HG02798 (cell line): ENCODE measurements around the gene HOXD3.

Source experiments
- ATAC-seq: cut with Tn5 transposase; IDR thresholded peaks from one replicate; pipeline ENCODE4 v1.9.1; 2021; ENCODE audit warnings: mild to moderate bottlenecking; ENCODE audit not compliant: unreplicated experiment, poor library complexity

Gene HOXD3

DNA sequence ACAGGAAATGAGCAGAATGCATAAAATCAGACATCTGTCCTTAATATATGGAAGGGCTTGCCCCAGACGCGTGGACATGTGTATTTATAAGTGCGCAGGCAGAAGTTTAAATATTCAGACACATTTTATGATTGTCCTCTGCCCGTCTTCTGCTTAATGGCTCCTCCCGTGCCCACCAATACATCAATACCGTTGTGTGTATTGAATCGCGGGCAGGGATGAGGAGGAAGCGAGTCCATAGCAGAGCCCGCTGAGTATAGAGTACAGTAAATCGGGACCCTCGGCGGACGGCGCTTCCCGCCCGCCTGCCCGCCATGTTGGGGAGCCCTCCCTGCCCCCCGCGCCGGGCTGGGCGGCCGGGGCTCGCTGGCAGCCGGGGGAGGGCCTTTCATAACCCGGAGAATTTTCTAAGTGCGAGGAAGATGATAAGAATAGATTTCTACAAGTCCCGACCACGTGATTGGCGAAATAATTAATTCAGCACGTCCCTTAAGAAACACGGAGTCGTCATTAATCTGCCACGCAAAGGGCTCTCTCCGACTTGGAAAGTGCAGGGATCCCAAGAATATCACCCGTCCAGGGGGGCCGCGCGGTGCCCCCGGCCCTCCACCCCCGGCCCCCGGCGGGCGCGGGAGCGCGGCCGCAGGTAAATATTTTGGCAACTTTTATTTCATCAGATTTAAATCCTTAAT, at the start of gene HOXD3:
Gene HOXD3 (plus strand): TSS at position 501 of the 692 bp plus-strand sequence. CDS start 11,808 bp downstream, outside the sequence.
- no peak for ATAC-seq

DNA sequence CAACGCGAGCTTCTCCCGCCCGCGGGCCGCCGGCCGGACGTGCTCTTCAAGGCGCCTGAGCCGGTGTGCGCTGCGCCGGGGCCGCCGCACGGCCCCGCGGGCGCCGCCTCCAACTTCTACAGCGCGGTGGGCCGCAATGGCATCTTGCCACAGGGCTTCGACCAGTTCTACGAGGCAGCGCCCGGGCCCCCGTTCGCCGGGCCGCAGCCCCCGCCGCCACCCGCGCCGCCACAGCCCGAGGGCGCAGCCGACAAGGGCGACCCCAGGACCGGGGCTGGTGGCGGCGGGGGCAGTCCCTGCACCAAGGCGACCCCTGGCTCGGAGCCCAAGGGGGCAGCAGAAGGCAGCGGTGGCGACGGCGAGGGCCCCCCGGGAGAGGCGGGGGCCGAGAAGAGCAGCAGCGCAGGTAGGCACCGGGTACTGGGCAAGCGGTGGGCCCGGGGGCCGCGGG, 49.4 kb upstream of the HOXD3 start:
- no peak for ATAC-seq

DNA sequence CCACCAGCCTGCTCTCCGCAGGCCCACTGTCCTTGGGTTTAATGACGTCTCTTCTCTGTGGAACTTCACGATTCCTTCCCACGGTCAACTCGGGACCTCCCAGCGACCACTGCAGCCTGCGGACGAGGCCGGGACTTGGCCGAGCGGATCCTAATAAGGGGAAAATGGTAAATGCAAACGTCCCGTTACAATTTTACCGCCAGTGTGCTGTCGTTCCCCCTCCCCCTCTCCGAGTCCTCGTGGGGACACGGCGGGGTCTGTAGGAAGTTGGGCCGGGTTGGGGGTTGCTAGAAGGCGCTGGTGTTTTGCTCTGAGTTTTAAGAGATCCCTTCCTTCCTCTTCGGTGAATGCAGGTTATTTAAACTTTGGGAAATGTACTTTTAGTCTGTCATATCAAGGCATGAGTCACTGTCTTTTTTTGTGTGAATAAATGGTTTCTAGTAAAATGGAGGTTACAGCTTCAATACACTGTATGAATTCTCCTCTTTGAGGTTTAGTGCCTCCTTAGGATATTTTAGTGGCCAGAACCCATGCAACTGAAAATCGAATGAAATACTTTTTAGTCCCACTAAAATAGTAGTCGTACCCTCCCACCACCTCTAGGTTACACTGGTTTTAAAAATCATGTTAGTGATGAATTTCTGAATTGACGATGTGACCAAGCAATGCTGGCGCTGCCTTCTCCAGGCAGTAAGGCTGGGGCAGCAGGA, 47.8 kb upstream of the HOXD3 start:
- no peak for ATAC-seq

DNA sequence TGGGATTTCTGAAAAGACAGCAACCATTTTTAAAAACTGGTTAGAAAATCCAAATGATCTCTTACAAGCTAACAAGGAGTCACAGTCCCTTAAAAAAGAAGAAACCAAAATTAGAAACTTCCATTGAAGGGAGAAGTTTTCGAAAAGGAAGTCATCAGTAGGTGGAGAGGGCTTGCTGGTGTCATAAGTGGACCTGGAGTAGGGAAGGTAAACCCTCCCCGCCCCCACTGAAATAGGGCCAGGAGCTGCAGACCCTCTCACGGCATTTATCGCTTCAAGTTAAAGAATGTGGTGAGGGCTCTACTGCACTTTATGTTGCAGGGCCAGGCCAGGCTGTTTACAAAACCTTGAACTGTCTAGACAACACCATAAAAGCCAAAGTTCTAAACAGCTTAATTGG, 47.2 kb upstream of the HOXD3 start:
- no peak for ATAC-seq

DNA sequence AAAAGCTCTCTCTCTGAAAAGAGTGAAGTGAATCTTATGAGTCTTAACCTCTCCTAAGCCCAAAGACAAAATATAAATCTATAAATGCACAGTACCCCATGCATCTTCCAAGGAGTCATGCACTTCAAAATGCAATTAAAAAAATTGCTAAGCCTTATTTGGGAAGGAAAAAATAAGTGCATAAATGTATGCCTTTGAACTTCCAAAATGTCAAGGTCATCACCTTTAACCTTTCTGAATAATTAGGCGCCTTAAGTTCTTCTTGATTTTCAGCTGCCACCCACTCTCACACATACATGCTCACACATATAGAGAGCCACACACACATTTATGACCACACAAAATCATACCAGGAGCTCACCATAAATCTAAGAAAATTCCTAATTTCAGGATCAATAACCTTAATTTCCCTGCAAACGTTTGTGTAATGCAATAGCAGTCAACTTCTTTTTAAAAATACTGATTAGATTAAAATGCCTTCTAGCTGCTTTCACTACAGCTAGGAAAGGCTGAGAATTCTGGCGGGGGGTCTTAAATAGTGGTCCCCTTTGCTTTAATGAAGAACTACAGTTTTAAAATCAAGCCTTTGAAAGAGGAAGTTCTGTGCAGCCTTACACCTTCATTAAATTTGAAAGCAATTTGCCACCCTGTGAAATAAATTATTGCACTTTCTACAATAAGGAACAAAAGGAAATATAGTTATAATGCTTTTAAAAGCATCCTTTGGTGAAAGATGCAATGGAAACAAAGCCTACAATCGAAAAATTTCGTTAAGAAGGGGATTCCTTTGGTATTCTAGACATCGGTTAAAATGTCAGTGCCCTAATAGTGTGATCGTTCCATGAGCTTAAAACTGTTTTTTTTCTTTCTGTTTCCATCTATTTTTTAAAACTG, 46.4 kb upstream of the HOXD3 start:
- no peak for ATAC-seq

DNA sequence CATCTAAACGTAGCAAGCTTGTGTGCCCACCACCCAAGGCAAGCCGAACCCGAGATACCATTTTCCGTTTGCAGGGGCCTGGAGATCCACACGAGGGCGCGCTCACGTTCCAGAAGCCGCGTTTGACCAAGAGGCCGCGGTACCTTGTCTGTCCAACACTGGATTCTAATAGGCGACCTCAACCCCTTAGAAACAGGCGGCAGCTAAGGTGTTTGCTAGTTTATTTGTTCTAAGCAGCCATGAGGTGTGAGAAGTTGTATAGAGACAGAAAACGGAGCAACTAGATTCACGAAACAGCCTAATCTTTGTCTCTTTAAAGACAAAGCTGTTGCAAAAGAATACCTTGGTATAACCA, 45.8 kb upstream of the HOXD3 start:
- no peak for ATAC-seq

DNA sequence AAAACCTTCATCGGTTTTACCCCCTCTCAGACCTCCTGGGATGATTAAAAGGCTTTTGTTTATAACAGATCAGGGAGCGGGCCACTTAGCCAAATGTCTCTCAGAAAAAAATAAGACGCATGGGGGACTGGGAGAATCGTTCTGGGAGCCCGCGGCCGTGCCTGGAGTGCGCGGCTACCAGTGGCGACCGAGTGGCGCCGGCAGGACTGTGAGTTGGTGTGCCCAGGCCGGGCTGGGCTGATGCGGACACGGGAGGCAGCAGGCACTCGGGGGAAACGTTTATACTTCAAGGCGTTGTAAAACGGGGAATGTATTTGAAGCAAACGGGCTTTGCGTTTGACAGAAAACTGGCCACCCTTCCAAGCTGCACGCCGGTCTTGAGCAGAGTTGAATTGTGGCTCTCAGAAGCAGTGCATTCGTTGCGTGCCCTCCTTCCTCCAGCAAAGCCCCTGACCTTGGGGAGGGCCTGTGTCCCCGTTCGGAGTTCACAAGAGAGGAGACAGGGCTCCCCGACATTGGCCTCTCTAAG, 45.2 kb upstream of the HOXD3 start:
- no peak for ATAC-seq

DNA sequence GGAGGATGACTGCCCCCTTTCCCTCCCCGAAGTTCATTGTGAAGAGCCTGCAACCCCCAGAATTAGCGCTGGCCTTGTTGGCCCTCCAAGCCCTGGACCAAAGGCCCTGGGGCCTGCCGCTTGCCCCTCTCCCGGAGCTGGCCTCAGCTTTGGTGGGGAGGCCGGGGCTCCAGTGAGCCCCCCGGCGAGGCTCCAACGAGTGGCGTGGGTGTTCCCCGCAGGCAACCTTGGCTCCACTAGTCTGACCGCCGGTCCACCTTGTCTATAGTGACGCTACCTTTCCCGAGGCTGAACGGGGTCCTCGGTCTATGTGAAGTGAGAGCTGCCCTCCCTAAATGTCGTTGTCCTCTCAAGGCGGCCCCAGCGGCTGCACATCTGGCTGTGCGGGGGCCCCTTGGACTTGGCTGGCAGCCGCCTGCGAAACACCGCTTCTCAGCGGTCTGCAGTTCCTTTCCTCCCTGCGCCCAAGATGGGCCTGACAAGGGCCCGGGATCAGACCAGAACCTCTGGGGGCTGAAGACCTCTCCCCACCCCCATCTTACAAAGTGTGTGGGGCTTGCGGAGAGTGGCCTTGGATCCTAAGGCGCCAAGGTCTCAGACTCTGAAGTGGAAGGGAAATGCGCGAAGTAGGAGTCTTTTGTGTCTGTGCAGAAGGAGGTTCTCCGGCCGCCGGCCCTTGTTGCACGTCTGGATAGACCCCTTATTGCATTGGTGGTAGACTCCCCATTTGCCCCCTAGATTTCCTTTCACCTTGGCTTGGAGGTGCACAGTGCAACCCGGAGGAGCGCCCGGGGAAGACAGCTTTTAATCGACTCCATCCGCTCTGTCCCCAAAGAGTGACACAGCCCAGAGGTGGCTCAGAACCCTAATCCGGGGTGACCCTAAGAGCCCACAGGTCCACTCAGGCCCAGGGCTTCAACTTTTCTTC, 44.5 kb upstream of the HOXD3 start:
- ATAC-seq = no peak

DNA sequence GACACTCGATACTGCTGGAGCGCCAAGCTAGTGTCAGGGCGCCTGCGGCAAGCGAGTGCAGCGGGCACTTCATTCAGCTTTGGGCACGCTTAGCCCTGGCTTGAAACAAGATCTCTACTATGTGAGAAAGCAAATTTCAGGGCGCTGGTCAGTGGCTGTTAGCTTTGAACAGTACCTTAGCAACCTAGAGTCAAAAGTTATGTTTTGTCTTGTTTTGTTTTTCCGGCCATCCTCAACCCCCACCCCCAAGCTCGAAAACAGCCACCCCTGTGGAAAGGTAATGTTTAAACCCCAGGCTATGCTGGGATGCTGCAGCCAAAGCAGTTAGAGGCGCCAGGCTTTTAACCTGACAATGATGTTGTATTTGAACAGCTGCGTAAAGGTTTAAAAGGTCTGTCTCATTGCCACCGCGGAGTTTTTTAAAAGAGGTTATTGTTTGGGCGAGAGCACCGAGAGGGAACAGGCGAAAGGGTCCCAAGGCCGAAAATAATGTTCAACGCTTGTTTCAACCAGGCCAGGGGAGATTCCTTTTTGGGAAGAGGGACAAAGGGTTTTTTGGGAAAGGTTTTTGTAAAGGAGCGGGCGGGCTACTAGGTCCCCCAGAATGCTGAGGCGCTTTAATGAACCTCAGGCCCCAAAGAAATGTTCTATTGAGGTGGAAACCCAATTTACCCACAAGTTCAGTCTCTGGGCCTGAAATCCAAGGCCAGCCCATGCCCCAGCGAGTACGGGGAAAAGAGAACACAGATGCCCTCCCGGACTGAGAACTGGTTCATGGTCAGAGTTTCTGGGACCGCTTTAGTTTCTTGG, 42.8 kb upstream of the HOXD3 start:
- no peak for ATAC-seq

DNA sequence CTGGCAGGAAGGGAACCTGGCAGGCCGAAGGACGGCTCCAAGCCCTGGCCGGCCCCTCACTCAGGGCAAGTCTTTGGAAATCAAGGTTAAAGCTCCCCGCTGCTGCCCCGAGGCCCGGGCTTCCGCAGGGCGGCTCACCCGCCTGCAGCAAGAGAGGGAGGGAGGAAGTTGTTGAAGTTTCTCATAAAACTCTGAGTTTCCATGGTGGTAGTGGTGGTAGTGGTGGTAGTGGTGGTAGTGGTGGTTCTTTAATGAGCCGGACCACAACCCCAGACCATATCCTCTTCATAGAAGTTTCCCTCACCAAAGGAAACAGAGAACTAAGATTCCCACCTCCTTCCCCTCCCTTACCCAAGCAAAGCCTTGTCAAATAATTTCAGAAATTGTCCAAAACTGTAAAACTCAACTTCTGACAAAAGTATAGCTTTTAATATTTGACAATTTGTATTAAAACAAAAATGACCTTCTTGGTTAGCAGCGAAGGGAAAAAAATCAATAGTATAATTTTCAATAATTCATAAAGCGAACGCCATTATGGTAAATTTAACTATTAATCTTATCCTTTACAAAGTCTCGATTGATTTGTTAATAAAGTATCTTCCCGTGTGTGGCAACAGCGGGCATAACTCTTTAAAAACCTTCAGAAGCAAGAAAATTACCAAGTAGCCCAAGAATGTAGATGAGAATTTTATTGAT, 42.0 kb upstream of the HOXD3 start:
- ATAC-seq = no peak

DNA sequence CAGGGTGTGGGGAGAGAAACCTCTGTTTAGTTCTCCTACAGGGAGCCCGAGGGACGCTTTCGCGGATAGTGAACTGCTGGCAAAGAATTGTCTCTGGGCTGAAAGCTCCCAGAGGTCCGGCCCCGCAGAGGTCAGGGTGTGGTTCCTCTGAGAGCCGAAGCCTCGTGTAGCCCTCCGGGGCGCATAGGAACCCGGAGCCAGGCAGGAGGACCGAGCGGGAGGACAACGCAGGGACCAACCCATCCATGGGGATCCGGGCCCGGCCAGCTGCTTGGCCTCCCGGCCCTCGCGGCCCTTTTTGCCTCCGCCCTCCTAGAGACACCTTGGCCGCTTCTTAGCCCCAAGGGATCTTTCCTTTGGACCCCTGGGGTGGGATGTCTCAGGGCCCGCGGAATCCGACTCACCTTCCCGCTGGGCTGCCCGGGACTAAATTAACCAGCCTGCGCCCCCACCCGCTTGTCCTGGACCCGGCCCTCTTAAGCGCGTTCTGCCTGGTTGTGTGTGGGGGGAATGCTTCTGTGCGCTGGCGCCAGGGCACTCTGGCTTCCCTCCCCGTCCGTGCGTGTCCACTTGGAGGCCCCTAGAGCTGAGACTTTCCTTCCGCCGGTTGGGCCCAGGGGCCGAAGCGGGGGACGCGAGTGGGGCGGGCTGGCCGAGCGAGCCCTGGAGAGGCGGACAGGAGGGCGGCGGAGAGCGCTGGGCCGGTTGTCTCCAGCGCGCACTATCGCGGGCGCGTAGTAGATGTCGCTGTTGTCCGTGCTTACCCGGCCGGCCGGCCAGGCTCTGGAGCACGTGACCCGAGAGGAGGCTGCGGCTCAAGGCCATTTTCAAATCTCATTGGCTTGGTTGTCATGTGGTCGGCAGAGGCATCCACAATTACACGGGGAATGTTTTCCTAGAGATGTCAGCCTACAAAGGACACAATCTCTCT, 41.0 kb upstream of the HOXD3 start, which contains the start of gene HOXD10:
Gene HOXD10 (plus strand): TSS at position 896 of the 931 bp plus-strand sequence. CDS start 56 bp downstream, outside the sequence.
- ATAC-seq = no peak

DNA sequence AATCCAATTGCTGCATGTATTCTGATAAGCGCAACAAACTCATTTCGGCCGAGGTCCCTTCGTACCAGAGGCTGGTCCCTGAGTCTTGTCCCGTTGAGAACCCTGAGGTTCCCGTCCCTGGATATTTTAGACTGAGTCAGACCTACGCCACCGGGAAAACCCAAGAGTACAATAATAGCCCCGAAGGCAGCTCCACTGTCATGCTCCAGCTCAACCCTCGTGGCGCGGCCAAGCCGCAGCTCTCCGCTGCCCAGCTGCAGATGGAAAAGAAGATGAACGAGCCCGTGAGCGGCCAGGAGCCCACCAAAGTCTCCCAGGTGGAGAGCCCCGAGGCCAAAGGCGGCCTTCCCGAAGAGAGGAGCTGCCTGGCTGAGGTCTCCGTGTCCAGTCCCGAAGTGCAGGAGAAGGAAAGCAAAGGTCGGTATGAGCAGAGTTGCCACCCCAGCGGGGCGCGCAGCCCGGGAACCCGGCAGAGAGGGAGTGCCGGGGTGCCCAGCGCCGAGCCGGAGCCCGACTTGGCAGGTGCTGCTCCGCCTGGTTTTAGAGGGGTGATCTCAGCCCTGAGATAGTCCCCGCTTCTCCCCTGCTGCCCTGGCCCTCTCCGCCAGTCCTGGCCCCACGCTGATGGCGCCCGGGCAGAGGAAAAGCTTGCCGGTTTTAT, 39.8 kb upstream of the HOXD3 start:
- no peak for ATAC-seq

DNA sequence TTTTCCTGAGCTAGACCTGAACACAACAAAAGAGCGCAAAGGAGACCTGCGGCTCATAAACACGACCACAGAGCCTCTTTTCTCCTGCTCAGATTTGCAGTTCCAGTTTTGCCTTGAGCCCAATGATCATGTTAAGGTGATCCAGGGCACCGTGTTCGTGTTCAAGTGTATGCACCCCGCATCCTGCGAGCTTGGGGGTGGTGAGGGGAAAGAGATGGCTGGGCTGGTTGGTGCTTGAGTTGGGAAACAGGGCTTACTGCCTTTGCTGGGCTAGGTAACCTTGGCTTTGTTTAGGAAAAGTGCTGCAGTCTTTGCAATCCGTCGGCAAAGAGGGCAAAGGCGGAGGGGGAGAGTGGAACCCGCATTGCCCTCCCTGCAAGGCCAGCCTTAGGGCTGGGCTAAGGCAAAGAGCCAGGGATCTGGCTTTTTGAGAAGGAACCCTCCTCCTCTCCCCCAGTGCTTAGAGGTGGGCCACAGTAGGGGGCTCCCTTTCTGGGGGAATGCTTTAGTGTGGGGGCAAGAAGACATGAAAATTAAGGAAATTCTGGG, 39.2 kb upstream of the HOXD3 start:
- ATAC-seq = no peak

DNA sequence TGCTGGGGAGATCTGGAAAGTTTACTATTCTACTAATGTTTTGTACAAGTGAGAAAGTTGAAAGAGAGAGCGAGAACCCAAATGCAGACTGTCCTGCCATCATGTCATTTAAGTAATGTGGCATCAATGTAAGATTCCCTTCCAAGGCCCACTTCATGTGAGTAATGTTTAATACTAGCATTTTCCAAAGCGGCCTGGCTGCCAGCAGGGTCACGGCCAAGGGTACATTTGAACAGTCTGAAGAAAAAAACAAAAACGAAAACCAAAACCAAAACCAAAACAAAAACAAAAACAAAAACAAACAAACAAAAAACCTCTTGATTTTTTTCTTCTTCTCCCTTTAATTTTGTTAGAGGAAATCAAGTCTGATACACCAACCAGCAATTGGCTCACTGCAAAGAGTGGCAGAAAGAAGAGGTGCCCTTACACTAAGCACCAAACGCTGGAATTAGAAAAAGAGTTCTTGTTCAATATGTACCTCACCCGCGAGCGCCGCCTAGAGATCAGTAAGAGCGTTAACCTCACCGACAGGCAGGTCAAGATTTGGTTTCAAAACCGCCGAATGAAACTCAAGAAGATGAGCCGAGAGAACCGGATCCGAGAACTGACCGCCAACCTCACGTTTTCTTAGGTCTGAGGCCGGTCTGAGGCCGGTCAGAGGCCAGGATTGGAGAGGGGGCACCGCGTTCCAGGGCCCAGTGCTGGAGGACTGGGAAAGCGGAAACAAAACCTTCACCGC, 38.3 kb upstream of the HOXD3 start:
- peak; percentile 56 for ATAC-seq

DNA sequence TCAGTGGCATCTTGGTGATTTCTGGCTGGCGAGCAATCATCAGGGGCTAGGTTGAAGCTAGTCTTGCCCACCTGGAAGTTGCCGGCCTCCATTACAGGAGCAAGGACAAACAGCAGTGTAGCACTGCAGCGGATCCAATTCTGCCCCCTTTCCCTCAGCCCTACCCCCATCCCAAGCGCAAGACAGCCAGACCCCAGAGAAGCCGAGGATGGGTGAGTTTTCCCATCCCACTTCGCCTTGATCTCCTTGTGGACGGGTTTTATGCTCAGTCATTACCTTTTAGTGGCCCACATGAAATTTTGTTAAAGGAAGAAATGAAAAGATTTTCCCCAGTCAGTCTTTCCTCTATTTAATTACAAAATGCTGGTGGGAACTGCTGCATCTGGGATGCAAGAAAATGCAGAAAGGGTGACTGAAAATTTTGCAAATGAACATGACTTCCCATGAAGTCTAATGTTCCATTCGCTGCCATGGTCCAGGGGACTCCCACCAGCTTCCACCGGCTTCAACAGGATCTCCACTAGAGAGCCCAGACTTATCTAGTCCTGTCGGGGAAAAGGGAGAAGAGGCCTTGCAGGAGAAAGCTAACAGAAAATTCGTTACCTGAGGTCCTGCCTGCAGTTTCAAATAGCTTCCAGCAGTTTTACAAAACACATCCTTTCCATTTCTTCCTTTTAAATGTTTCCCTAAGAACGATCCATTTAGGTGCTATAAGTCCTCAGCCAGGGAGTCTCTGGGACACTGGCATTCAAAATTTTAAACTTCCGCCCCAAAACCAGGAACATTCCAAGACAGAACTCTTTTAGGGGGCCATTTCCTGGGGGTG, 36.5 kb upstream of the HOXD3 start:
- no peak for ATAC-seq
